Adipose tissue (tissue), 3 donors: ENCODE data around the gene CMIP. TPM values are rescaled to one million over a fixed set of nuclear protein-coding genes. Genes with fewer than 3 reads are reported as not detected.
"Not testable (repeated sequence)": the region's sequence is repeated elsewhere in the genome, so short reads cannot be mapped to it uniquely, and the experiment has no call there.

Source experiments
- H3K27ac ChIP-seq: one replicate; pipeline ENCODE4 v1.5.1; 2013; ENCODE audit warnings: low read depth, low read length
- WGBS, 3 donors: extraction: QIAGEN DNeasy Blood & Tissue Kit; methylation state at CpG; one replicate each; pipeline ENCODE4 v1.1.7; 2013; 5-methylcytosine and 5-hydroxymethylcytosine counted together
- polyA plus RNA-seq, 3 donors: library from polyadenylated mRNA; stranded (reverse); fragments of 200-250 nt; gene quantifications; one replicate each; pipeline ENCODE4 v1.2.3, GENCODE V29; 2013
- donor health status: healthy with polysubstance abuse.
- donor health status: Bipolar disorder and iron deficiency.
- donor health status: healthy.

CMIP gene
- polyA plus RNA-seq, 3 donors, result 9.2 to 22.9 (median 13.3) TPM

GRCh38 chr16:81416749-81417148 lies 27.9 kb upstream of the CMIP start:
- WGBS, 3 donors, result 81 to 89% (median 85%) methylated on average over 8 of the region's 8 CpGs
- no peak overlapping the region for H3K27ac ChIP-seq

- H3K27ac ChIP-seq, result no peak overlapping the region
- 82 to 89% (median 87%) methylated on average over 5 of the region's 5 CpGs for WGBS, 3 donors
Observed at GRCh38 chr16:81417210-81417609, 27.4 kb upstream of the CMIP start.

GRCh38 chr16:81419806-81420205 lies 24.8 kb upstream of the CMIP start:
- 95 to 96% (median 95%) methylated on average over 9 of the region's 9 CpGs for WGBS, 3 donors
- no peak overlapping the region for H3K27ac ChIP-seq

GRCh38 chr16:81421126-81421525 lies 23.5 kb upstream of the CMIP start:
- no peak overlapping the region for H3K27ac ChIP-seq
- 91 to 96% (median 92%) methylated on average over 2 of the region's 2 CpGs for WGBS, 3 donors

GRCh38 chr16:81421536-81421935 lies 23.1 kb upstream of the CMIP start:
- no peak overlapping the region for H3K27ac ChIP-seq
- WGBS, 3 donors, result 80 to 83% (median 80%) methylated on average over 11 of the region's 11 CpGs

- 92 to 98% (median 96%) methylated on average over 7 of the region's 7 CpGs for WGBS, 3 donors
- H3K27ac ChIP-seq, result not testable (repeated sequence)
Observed at GRCh38 chr16:81422153-81422552, 22.5 kb upstream of the CMIP start.

- 13 to 33% (median 25%) methylated on average over 1 of the region's 1 CpG for WGBS, 3 donors
- no peak overlapping the region for H3K27ac ChIP-seq
Observed at GRCh38 chr16:81424771-81425170, 19.8 kb upstream of the CMIP start.

GRCh38 chr16:81427219-81427618 lies 17.4 kb upstream of the CMIP start:
- H3K27ac ChIP-seq, result no peak overlapping the region
- WGBS, 3 donors, result 77 to 83% (median 82%) methylated on average over 6 of the region's 6 CpGs

- no peak overlapping the region for H3K27ac ChIP-seq
- 35 to 38% (median 38%) methylated on average over 3 of the region's 3 CpGs for WGBS, 3 donors
Observed at GRCh38 chr16:81429045-81429521, 15.5 kb upstream of the CMIP start.

- peak overlapping the region; percentile 19 for H3K27ac ChIP-seq
- WGBS, 3 donors, result 66 to 87% (median 68%) methylated on average over 23 of the region's 23 CpGs
Observed at GRCh38 chr16:81431554-81432353, 12.9 kb upstream of the CMIP start.

- no peak overlapping the region for H3K27ac ChIP-seq
- WGBS, 3 donors, result 65 to 83% (median 66%) methylated on average over 14 of the region's 14 CpGs
Observed at GRCh38 chr16:81432937-81433557, 11.6 kb upstream of the CMIP start.

GRCh38 chr16:81435103-81435502 lies 9.5 kb upstream of the CMIP start:
- WGBS, 3 donors, result 74 to 80% (median 78%) methylated on average over 3 of the region's 3 CpGs
- no peak overlapping the region for H3K27ac ChIP-seq

- WGBS, 3 donors, result 89 to 99% (median 95%) methylated on average over 2 of the region's 2 CpGs
- no peak overlapping the region for H3K27ac ChIP-seq
Observed at GRCh38 chr16:81435567-81435966, 9.0 kb upstream of the CMIP start.

- no peak overlapping the region for H3K27ac ChIP-seq
- 90 to 96% (median 93%) methylated on average over 6 of the region's 6 CpGs for WGBS, 3 donors
Observed at GRCh38 chr16:81436386-81436785, 8.2 kb upstream of the CMIP start.

- H3K27ac ChIP-seq, result no peak overlapping the region
- WGBS, 3 donors, result 42 to 49% (median 43%) methylated on average over 10 of the region's 10 CpGs
Observed at GRCh38 chr16:81437865-81438264, 6.7 kb upstream of the CMIP start.

- 69 to 90% (median 88%) methylated on average over 21 of the region's 21 CpGs for WGBS, 3 donors
- H3K27ac ChIP-seq, result no peak overlapping the region
Observed at GRCh38 chr16:81440888-81441761, 3.5 kb upstream of the CMIP start.

GRCh38 chr16:81442220-81442915 lies 2.2 kb upstream of the CMIP start:
- 67 to 83% (median 78%) methylated on average over 7 of the region's 7 CpGs for WGBS, 3 donors
- H3K27ac ChIP-seq, result no peak overlapping the region

- 74 to 80% (median 76%) methylated on average over 8 of the region's 8 CpGs for WGBS, 3 donors
- no peak overlapping the region for H3K27ac ChIP-seq
Observed at GRCh38 chr16:81442916-81443687, 1.5 kb upstream of the CMIP start.
